HG03439 (cell line): Measurements from ENCODE around the gene SCAMP2.

ENCODE experiments used
- ATAC-seq: cut with Tn5 transposase; IDR thresholded peaks from one replicate; pipeline ENCODE4 v1.9.1; 2021; ENCODE audit warnings: mild to moderate bottlenecking, moderate library complexity; ENCODE audit not compliant: unreplicated experiment

Gene SCAMP2

DNA sequence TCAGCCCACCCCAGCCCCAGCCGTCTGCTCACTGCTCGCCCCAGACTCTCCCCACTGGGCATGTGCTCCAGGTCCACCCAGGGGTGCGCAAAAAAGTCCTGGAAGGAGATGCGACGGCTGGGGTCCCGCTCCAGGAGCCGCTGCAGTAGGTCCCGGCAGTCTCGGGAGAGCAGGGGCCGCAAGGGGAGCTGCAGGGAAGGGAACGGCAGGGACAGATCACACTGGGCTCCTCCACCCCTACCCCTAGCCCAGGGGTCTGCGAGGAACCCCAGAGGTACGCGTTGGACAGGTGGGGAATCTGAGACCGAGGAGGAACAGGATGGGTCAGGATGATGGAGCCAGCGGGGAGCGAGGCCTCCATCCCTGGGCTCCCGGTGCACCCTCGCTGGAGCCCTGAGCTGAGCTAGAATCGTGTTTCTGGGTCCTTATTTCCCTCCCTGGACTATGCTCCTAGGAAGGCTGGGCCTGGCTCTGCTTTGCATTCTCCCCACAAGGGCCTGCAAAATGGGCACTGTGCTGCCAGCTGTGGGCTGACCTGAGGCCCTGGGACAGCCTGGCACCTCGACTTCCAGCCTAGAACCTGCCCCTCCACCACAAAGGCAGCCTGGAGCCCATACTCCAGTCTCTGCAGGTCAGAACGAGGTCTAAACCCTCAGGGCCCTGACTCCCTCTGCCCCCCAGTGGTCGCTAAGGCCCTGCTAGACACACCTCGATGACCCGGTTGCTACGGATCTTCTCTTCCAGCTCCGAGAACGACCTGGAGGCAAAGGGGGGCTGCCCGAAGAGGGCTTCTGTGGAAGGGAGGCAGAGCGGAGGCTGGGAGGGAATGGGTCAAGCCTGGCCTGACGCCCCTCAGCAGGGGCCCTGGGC lies 33.4 kb downstream of the SCAMP2 start:
- no peak for ATAC-seq

DNA sequence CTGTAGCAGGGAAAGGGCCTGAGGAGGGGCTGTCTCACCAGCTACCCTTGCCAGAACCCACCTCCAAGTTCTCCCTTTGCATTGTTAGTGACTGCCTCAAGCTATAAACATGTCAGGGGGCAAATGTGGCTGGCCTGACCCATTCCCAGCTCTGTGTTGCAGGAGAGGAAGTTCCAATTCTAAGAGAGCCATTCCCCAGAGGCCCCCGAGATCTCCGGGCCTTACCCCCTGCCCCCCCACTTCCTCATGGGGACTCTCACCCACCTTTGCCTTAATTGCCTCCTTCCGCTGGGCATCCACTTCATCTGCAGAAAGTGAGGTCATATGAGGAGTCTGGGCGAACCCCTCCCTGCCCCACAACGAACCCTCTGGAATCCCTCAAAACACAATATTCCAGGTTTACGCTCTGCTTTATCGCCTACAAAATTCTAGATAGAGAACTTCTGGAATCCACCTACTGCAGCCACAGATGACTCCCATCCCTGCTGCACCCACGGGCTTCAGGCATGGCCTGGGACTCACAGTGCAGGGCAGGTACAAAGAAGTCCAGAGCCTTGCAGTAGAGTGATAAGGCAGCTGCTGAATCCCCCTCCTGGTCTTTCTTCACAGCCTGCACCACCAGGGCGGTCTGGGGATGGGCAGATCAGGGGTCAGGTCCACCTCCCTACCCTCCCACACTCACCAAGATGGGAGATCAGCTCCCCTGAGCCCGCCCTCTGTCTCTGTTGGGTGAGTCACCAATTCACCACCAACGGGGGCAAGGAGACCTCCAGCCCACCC lies 34.2 kb downstream of the SCAMP2 start:
- no peak for ATAC-seq

DNA sequence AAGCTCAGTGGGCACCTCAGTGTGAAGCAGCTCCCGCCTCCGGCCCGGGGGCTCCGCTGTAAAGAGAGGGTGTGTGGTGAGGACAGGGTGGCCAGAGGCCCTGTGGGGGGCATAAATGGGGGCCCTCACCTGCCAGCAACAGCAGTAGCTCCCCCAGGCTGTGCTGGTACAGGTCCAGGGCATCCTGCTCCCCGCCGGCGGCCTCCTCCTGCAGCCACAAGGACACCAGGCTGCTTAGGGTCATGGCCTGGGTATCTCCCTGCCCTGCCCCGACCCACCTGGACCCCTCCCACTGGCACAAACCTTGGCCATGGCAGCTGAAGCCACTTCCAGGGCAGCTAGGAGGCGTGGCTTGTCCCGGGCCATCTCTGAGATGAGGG lies 35.0 kb downstream of the SCAMP2 start:
- ATAC-seq = no peak

DNA sequence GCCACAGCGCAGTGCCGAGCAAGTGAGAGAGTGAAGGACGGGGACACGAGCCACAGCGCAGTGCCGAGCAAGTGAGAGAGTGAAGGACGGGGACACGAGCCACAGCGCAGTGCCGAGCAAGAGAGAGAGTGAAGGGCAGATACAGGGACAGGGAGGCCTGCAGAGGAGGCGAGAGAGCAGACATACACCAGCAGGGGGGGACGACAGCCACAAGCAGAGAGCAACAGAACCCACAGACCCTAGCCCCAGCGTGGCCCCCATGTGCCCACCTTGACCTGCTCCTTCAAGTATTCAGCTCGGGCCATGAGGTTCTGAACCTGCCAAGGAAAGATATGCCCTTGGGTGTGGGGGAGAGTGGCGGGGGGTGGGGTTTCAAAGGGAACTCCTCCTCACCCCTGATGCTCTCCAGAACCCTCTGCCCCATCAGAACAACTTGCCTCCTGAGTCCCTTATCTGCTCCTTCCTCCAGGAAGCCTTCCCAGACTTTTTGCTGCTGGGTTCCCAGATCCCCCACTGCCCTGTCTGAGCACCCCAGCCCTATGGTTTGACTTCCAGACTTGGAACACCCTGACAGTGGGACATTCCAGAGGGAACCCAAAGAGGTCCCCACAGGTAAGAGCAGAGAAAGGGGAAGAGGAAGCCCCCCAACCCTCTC lies 35.6 kb downstream of the SCAMP2 start:
- ATAC-seq = no peak

DNA sequence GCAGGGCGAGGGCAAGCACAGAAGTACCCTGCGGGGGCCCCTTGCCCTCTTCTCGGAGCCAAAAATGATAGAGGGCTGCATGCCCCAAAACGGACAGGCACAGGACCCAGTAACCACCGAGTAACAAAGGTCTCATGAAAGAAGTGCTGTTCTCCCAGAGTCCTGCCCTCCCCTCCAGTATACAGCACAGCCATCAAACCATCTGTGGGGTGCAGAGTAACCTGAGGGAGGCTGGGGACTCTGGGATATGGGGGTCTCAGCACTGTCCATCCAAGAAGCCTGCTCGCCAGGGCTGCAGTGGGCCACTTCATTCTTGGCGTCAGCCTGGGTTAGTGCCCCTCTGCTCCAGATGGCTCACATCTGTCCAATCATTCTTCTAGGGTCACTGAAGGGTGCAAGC lies 36.3 kb downstream of the SCAMP2 start:
- no peak for ATAC-seq

DNA sequence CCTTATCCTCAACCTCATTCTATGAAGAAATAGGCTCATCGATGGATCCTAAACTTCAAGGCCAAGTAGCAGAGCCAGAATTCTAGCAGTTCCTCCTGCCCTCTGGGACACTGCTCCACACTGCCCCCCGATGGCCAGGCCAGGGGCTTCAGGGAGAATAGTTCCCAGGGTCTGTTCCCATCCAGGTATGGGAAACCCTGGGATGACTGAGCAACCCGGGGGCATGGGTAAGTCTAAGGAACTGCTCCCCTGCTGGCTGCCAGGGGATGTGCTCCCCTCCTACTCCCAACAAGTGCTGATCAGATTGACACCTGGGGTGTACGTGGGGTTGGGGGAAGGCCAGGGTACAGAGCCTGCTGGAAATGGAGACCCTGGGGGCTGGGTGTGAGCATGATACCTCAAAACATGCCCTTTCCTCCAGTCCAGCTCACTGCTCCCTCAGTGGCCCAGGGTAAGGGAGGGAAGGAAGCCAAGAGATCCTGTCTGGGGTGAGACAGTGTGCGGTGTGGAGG lies 37.8 kb downstream of the SCAMP2 start:
- ATAC-seq = no peak

DNA sequence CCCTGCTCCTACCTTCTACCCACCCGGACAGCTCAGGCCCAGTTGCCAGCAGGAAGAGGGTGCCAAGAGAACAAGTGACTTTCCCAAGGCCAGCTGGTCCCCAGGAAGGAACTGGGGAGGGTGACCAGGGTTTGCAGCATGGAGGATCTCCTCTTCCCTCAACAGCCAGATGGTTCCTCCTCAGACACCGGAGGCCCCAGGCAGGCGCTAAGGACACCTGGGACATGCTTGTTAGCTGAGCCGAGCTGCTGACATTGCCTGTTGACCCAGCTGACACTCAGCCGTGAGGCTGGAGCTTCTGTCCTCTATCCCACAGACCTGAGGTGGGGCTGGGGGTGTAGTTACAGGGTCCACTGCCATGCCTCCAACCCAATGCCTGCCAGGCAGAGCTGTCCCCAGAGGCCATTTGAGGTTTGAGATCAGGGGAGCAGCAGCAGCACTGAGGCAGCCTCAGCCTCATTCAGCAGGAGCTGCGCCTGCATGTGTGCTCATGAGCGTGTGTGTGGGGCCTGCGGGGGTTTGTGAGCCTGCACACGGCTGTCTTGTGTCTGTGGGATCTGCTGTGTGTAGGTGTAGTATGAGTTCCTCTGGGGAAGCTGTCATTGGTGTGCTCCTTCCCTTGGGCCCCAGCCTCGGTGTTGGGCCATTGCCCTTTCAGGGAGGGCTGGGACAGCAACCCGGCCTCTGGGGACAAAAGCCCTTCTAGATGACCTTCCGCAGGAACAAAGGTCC lies 39.6 kb downstream of the SCAMP2 start:
- ATAC-seq = no peak

DNA sequence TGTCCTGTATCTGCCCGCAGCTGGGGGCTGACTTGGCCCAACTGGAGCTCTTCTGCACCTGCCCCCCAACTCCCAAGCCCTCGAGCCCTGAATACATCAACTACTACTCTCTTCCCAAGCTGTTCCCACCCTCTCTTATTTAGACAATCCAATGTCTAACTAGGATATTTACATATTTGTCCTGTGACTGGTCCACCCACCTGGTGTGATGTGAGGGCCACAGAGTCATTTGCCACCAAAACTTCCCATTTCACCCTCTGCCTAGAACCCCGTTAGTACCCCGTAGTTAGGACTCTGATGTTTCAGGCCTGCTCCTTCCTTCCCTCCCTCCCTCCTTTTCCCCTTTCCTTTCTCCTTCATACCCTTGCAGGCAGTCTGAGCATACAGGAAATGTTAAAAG lies 40.3 kb downstream of the SCAMP2 start:
- no peak for ATAC-seq

DNA sequence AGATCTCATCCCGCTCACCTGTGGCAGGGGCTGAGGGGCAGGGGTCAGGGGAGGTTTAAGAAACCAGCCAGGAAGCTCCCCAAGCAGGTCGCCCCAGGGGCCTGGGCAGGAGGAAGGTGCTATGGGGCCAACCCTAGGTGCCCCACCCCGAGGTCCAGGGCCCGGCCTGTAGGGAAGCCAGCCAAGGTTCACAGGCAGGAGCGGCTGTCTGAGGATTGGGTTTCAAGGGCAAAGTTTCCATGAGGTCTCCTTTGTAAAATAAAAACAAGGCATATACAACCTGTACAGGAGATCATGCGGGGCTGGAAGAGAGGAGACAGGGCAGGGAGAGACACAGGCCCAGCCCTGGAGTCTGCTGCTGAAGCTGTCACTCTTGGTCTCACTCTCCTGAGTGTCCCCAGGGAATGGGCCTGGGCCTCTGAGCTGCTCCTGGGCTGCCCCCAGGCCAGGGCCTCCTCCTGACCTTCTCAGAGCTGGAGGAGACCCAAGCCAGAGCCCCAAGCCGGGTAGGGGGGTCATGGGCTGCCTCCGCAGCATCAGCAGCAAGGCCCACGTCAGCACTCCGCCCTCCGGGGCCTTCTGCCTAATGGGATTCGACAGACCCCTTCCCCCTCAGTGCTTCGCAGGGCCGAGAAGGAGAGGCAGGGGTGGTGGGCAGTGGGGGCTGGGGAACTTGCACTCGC lies 41.2 kb downstream of the SCAMP2 start:
- no peak for ATAC-seq

DNA sequence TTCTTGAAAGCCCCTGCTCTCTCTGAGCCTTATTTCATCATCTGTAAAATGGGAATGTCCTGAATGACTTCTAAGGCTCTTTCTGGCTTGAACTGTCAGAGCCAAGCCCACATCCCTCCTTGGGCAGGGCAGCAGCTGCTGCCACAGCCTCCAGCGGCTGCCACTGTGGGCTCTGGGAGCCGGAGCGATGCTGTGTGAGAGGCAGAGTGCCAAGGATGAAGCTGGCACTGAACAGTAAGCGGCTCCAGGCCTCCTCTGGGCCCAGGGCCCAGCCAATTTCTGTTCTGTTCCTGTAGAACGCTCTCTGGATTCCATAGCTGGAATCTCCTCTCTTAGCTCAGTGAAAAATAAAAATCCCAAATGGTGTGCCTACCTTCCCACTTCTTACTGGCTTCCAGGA lies 42.3 kb downstream of the SCAMP2 start:
- no peak for ATAC-seq

DNA sequence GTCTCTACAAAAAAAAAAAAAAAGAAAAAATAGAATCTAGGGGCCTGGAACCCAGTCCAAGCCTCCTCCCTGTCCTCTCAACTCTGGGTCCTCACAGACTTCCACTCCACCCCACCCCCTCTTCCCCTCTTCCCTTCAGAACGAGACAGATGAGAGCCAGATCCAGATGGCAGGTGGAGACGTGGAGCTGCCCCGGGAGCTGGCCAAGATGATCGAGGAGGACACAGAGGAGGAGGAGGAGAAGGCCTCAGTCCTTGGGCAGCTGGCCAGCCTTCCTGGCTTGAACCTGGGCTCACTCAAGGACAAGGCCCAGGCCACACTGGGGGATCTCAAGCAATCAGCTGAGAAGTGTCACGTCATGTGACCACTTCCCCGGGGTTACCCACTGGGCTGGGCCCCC lies 43.2 kb downstream of the SCAMP2 start:
- ATAC-seq = no peak

DNA sequence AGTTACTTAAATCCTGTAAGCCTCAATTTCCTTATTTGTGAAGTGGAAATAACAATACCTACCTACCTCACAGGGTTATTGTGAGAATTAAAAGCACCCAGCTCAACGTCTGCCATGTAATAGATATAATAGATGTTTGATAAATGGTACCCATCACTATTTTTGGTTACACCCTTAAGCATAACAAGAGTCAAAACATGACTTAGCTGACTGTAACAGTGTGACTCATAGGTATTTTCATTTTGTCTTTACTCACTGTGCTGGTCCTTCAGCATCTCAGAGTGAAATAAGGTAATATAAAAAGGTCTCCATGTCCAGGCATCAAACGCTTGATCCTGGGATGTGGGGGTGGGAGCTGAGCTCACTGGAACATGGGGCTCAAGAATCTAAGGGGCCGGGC lies 43.7 kb downstream of the SCAMP2 start:
- no peak for ATAC-seq

DNA sequence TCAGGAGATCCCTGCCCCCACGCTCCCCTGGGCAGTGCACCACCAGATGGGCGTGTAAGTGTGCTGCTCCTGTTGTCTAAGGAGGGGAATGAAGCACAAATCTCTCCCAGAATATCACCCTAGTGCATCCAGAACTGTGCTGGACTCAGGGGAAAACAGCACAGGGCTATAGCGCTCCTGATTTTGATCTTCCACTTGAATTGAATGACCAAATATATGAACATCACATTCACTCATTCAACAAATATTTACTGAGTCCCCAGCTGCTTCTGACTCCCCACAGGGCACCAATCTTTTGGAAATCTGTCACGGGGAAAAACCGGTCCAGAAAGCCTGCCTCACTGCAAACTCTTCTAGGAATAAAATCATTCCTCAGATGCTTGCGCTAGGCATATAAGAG lies 44.3 kb downstream of the SCAMP2 start:
- ATAC-seq = no peak

DNA sequence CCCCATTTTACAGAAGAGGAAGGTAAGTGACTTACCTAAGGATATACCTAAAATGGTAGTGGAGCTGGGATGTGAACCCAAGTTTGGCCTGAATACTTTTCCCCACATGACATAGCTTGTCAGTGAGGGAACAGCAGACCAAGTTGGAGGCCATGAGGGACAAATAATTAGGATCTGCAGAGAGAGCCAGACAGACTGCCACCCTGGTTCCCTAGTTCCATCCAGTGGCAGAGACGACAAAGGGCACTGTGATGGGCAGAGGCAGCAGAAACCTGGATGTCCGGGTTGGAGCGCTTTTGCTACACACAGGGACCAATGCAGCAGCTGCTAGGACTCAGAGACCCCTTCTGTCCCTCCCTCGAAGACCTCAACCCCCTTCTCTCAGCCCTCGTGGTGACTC lies 45.6 kb downstream of the SCAMP2 start:
- no peak for ATAC-seq

DNA sequence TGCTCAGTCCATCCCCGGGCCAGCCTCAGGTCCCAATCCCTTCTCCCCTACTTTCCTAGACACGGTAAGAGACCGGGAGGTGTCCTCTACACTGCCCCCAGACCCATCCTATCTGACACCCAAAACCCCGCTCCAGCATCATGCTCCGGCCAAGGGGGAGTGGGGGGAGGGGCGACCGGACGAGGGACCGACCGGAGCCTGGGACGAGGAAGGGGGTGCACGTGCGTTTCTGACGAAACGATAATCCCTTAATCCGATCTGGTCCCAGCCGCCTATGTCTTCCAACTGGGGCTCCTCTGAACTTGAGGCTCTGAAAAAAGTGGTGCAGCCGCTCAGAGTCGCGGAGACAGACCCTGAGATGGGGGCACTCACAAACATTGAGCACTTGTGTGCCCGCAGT lies 46.2 kb downstream of the SCAMP2 start:
- ATAC-seq = no peak

DNA sequence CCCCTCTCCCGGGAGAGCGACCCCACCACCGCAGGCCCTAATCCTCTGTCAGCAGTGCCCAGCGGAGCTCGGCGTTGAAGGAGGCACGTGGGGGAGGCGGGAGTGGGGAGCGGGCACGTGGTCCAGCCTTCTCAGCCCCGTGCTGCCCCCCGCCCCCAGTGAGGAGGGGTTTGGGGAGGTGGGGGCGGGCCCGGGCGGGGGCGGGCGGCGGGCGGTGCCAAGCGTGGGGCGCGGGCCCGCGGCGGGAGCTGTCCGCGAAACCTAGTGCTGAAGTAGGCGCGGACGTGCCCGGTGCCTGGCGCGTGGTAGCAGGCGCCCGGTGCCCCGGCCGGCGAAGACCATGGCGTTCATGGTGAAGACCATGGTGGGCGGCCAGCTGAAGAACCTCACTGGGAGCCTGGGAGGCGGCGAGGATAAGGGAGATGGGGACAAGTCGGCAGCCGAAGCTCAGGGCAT lies 46.8 kb downstream of the SCAMP2 start, which contains the start of gene CPLX3:
CPLX3 (plus strand) TSS at position 264 of the 456 bp plus-strand sequence; CDS start at position 341, 77 bp downstream.
- no peak for ATAC-seq

DNA sequence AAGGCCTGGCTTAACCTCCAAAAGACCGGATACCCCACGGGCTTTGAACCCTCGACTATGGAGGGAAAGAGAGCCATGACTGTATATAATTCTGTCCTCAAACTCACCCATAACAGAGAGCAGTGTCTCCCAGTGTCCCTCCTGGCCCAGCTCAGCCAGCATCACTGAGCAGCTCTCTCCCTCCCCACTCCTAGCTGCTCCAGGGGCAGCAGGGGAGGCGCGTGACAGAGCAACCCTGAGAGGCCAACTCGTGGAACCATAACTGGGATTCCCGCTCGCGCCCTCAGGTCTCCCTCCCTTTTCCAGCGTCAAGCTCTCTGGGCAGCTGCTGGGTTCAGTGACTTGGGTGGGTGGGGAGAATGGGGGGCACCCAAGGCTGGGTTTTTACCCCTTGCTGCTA lies 47.3 kb downstream of the SCAMP2 start:
- ATAC-seq = no peak

DNA sequence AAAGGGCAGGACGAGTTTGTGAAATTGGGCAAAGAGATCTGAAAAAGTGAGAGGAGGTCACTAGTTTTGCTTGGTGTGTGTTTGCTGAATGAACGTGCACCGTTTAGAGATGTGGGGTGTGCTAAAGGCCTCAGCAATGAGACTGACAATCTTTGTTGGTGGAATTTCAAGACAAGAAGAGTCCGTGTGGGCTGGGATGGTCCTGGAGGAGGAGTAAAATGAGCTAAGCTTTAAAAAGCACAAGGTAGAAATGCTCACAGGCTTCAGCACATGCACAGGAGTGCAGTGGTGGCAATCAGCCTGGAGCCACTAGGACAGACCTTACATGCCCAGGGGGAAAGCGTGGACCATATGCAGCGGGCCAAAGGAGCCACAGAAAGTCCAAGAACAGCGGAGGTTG lies 48.2 kb downstream of the SCAMP2 start:
- ATAC-seq = no peak

DNA sequence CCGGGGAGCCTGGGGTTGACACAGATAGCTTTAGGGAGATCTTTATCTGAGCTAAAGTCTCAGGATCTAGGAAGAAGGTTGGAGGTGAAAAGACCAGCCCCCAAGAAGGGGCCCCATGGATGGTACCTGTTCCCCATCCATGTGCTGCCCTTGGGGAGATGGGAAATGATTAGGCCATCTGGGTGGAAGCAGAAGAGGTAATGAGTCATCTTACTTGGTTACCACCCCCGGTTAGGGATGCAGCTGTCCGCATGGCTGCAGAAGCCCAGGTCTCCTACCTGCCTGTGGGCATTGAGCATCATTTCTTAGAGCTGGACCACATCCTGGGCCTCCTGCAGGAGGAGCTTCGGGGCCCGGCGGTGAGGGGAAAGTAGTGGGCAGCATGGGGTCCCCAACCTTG lies 49.8 kb downstream of the SCAMP2 start:
- no peak for ATAC-seq

DNA sequence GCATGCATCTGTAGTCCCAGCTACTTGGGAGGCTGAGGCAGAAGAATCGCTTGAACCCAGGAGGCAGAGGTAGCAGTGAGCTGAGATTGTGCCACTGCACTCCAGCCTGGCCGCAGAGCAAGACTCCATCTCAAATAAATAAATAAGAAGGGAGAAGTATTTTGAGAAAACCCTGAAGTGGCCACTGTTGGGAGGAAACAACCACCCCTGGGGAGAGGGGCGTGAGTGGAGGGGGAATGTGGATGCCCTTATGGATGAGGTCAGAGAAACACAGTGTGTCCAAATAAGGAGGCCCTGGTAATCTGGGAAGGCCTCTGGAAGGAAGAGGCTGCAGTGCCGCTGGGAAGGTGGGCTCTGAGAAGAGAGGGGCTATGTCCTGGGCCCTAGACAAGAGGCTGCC lies 50.9 kb downstream of the SCAMP2 start:
- ATAC-seq = no peak
